GM23248 (cell line): ENCODE results near the gene MRPL28. TPM values are rescaled to one million over a fixed set of nuclear protein-coding genes. Genes with fewer than 3 reads are reported as not detected.

Source experiments
- DNase-seq: peaks from one replicate; pipeline ENCODE4 v3.0.0-alpha.2; 2015
- H2AFZ ChIP-seq: fragments of 200-600 bp; sonication (generic); 2 replicates; pipeline ENCODE4 v1.6.1; 2016; ENCODE audit warnings: antibody characterized with exemption
- H3F3A ChIP-seq: fragments of 200-600 bp; sonication (generic); 2 replicates; pipeline ENCODE4 v1.6.1; 2016; ENCODE audit warnings: mild to moderate bottlenecking, antibody characterized with exemption, mixed run types; ENCODE audit not compliant: insufficient read depth
- H3K27ac ChIP-seq: fragments of 200-600 bp; sonication (generic); 2 replicates; pipeline ENCODE4 v1.5.1; 2016; ENCODE audit warnings: mild to moderate bottlenecking
- H3K27me3 ChIP-seq: fragments of 200-600 bp; sonication (generic); replicated peaks from 2 replicates; pipeline ENCODE4 v1.6.1; 2016; ENCODE audit warnings: mild to moderate bottlenecking; ENCODE audit not compliant: insufficient read depth
- H3K36me3 ChIP-seq: fragments of 200-600 bp; sonication (generic); 2 replicates; pipeline ENCODE4 v1.6.1; 2016; ENCODE audit warnings: low read depth, mild to moderate bottlenecking
- H3K4me1 ChIP-seq: fragments of 200-600 bp; sonication (generic); 2 replicates; pipeline ENCODE4 v1.6.1; 2016; ENCODE audit warnings: mild to moderate bottlenecking; ENCODE audit not compliant: insufficient read depth
- H3K4me2 ChIP-seq: fragments of 200-600 bp; sonication (generic); one replicate; pipeline ENCODE4 v1.6.1; 2016; ENCODE audit warnings: mild to moderate bottlenecking; ENCODE audit not compliant: unreplicated experiment
- H3K4me3 ChIP-seq: fragments of 200-600 bp; sonication (generic); 2 replicates; pipeline ENCODE4 v1.5.1; 2016; ENCODE audit warnings: mild to moderate bottlenecking
- H3K79me2 ChIP-seq: fragments of 200-600 bp; sonication (generic); 2 replicates; pipeline ENCODE4 v1.6.1; 2016; ENCODE audit warnings: mild to moderate bottlenecking; ENCODE audit not compliant: insufficient read depth
- H3K9ac ChIP-seq: fragments of 200-600 bp; sonication (generic); 2 replicates; pipeline ENCODE4 v1.6.1; 2016; ENCODE audit warnings: mild to moderate bottlenecking
- H3K9me2 ChIP-seq: fragments of 200-600 bp; sonication (generic); 2 replicates; pipeline ENCODE4 v1.6.1; 2016; ENCODE audit warnings: mixed run types, mild to moderate bottlenecking, moderate library complexity; ENCODE audit not compliant: insufficient read depth
- H3K9me3 ChIP-seq: fragments of 200-600 bp; sonication (generic); one replicate; pipeline ENCODE4 v1.6.1; 2017; ENCODE audit warnings: low read depth
- H4K20me1 ChIP-seq: fragments of 200-600 bp; sonication (generic); 2 replicates; pipeline ENCODE4 v1.6.0; 2016; ENCODE audit not compliant: insufficient read depth
- EZH2 ChIP-seq: fragments of 200-600 bp; sonication (generic); IDR thresholded peaks from 2 replicates; pipeline ENCODE4 v1.6.1; 2018; ENCODE audit warnings: antibody characterized with exemption, mild to moderate bottlenecking; ENCODE audit not compliant: insufficient read depth, poor library complexity, severe bottlenecking
- EZH2phosphoT487 ChIP-seq: fragments of 200-600 bp; sonication (generic); IDR thresholded peaks from 2 replicates; pipeline ENCODE4 v1.6.1; 2018; ENCODE audit warnings: antibody characterized with exemption, moderate library complexity, mild to moderate bottlenecking, low read depth; ENCODE audit not compliant: insufficient read depth
- WGBS, 2 experiments: methylation state at CpG; one replicate each; pipeline ENCODE4 v1.1.6; 2015 to 2017; ENCODE audit warnings: low lambda C conversion rate in 2 of 2, low coverage in 1 of 2; ENCODE audit errors: missing lambda C conversion rate in 2 of 2; 5-methylcytosine and 5-hydroxymethylcytosine counted together
- in situ Hi-C: fragments of 300-500 bp; cut with MboI; formaldehyde crosslinking; loops from 2 replicates; pipeline ENCODE4 v1.15.0; 2020
- polyA plus RNA-seq: library from polyadenylated mRNA; unstranded; fragments of >200 nt; fragmentation: Nextera tagmentation; extraction: Ambion mirVana; gene quantifications from 2 replicates; pipeline ENCODE4 v1.2.1, GENCODE V29; 2016
- total RNA-seq: library from RNA; depleted of rRNA; stranded (reverse); fragments of >200 nt; shearing (Covaris generic); gene quantifications from 2 replicates; pipeline ENCODE4 v1.2.3, GENCODE V29; 2014

MRPL28 gene
- total and polyA plus RNA-seq, 2 experiments from 2014 or later = 103 to 108 TPM

- no peak for DNase-seq
- H3K4me1 ChIP-seq = peaks cover 5% of the 10 kb centered on the region; the same call in 1 of the 2 replicates
- H3K27ac ChIP-seq = no peak overlapping the region
- H2AFZ ChIP-seq = no peak overlapping the region
- H3K9ac ChIP-seq = no peak overlapping the region
- no peaks in the 10 kb centered on the region for H3K9me2 ChIP-seq
- peaks cover 8% of the 10 kb centered on the region for H4K20me1 ChIP-seq
- peaks cover 94% of the 10 kb centered on the region for H3K79me2 ChIP-seq
- 91 to 93% methylated on average over 13 of the region's 13 CpGs for WGBS, 2 experiments
- H3K4me2 ChIP-seq = no peak overlapping the region
- in situ Hi-C loops = no loop called here
- no peaks in the 10 kb centered on the region for H3K9me3 ChIP-seq
- no peak for TF ChIP-seq EZH2
- TF ChIP-seq EZH2phosphoT487 = no peak
- H3K4me3 ChIP-seq = no peak overlapping the region
- H3K27me3 ChIP-seq = no peaks in the 10 kb centered on the region
- H3K36me3 ChIP-seq = no peaks in the 10 kb centered on the region
- peaks cover 7% of the 10 kb centered on the region; the same call in 1 of the 2 replicates for H3F3A ChIP-seq
These were observed 47.7 kb downstream of the MRPL28 start for GRCh38 chr16:322476-323143.

DNA sequence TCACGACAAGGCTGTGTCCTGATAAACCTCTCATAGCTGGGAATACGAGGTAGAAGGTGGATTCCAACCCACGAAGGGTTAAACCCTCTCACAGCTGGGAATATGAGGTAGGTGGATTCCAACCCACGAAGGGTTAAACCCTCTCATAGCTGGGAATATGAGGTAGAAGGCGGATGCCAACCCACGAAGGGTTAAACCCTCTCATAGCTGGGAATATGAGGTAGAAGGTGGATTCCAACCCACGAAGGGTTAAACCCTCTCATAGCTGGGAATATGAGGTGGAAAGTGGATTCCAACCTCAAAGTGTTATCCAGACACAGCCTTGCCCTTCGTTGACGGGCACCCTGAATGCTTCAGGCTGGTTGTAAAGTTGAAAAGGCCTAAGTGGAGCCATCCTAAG is 48.8 kb downstream of the MRPL28 start:
- no peak overlapping the region for H3K4me2 ChIP-seq
- H3K9ac ChIP-seq = no peak overlapping the region
- peaks cover 95% of the 10 kb centered on the region for H3K79me2 ChIP-seq
- H3K27ac ChIP-seq = no peak overlapping the region
- no peak for TF ChIP-seq EZH2phosphoT487
- no peak for TF ChIP-seq EZH2
- H4K20me1 ChIP-seq = peaks cover 8% of the 10 kb centered on the region
- no peaks in the 10 kb centered on the region for H3K36me3 ChIP-seq
- DNase-seq = no peak
- no peak overlapping the region for H2AFZ ChIP-seq
- no peaks in the 10 kb centered on the region for H3K9me2 ChIP-seq
- no peaks in the 10 kb centered on the region for H3K4me1 ChIP-seq
- no peak overlapping the region for H3K4me3 ChIP-seq
- WGBS, 2 experiments = 77 to 80% methylated on average over 9 of the region's 9 CpGs
- peaks cover 7% of the 10 kb centered on the region; the same call in 1 of the 2 replicates for H3F3A ChIP-seq
- in situ Hi-C loops = no loop called here
- no peaks in the 10 kb centered on the region for H3K27me3 ChIP-seq
- no peaks in the 10 kb centered on the region for H3K9me3 ChIP-seq

DNA sequence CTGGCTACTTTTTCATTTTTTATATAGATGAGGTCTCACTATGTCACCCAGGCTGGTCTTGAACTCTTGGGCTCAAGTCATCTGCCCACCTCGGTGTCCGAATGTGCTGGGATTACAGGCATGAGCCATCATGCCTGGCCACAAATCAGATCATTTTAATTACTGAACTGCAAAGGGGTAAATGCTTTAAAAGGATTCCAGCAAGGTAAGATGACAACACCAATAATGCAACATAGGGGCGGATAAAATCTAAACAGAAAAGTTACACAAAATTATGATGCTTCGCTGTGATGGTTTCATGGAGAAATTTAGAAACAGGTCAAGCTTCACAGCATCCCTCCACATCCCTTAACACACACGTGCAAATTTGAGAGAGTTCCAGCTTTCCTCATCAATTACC is 50.1 kb downstream of the MRPL28 start:
- Histone ChIP-seq H3K4me1 (no peaks in the 10 kb centered on the region), H3K9me3 (no peaks in the 10 kb centered on the region), H3K79me2 (peaks cover 96% of the 10 kb centered on the region), H3K9ac (no peak overlapping the region), H3K27ac (no peak overlapping the region), H3F3A (peaks cover 7% of the 10 kb centered on the region; the same call in 1 of the 2 replicates), H4K20me1 (peaks cover 8% of the 10 kb centered on the region), H3K4me2 (no peak overlapping the region), H2AFZ (no peak overlapping the region), H3K27me3 (no peaks in the 10 kb centered on the region), H3K4me3 (no peak overlapping the region), H3K36me3 (no peaks in the 10 kb centered on the region), H3K9me2 (no peaks in the 10 kb centered on the region)
- in situ Hi-C loops = no loop called here
- DNase-seq = no peak
- TF ChIP-seq EZH2 (no peak), EZH2phosphoT487 (no peak)
- WGBS, 2 experiments = 94 to 98% methylated on average over 5 of the region's 5 CpGs

DNA sequence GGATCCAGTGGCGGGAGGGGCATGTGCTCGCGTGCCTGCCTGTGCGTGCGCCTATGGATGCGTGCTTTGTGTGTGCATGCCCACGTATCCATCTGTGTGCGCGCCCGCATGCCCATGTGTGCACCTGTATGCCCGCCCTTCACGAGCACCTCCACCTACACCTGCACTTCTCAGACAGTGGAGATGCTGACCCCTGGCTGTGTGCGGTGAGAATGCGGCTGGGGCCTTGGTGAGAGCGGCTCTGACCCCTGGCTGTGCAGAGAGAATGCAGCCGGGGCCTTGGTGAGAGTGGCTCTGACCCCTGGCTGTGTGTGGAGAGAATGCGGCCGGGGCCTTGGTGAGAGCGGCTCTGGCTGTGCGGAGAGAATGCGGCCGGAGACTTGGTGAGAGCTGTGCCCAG is 51.7 kb downstream of the MRPL28 start:
- Histone ChIP-seq H3K4me2 (no peak overlapping the region), H3K4me3 (no peak overlapping the region), H3K36me3 (no peaks in the 10 kb centered on the region), H3K27me3 (no peaks in the 10 kb centered on the region), H3K27ac (no peak overlapping the region), H3K9me2 (no peaks in the 10 kb centered on the region), H3K9ac (no peak overlapping the region), H4K20me1 (peaks cover 8% of the 10 kb centered on the region), H3K9me3 (no peaks in the 10 kb centered on the region), H3F3A (peaks cover 7% of the 10 kb centered on the region; the same call in 1 of the 2 replicates), H2AFZ (no peak overlapping the region), H3K79me2 (peaks cover 93% of the 10 kb centered on the region), H3K4me1 (no peaks in the 10 kb centered on the region)
- in situ Hi-C loops = no loop called here
- TF ChIP-seq EZH2phosphoT487 = no peak
- TF ChIP-seq EZH2 = no peak
- 96 to 98% methylated on average over 22 of the region's 22 CpGs for WGBS, 2 experiments
- no peak for DNase-seq
